Esophagus squamous epithelium (tissue), 5 donors: ENCODE measurements around the gene TMEM182. TPM values are rescaled to one million over a fixed set of nuclear protein-coding genes. Genes with fewer than 3 reads are reported as not detected.

Source experiments
- DNase-seq: peaks from one replicate; lab custom pipeline; 2025; lab: John Stamatoyannopoulos, UW
- H3K27ac ChIP-seq, 4 donors: fragments of 200-600 bp; sonication (generic); one replicate each; pipeline ENCODE4 v1.5.1; 2016 to 2019; ENCODE audit warnings: mild to moderate bottlenecking in 1 of 4
- H3K27me3 ChIP-seq, 4 donors: fragments of 200-600 bp; sonication (generic); 1 replicate in 3 of 4; 2 replicates in 1 of 4; pipeline versions ENCODE4 v1.5.1 to v1.6.0; 2017 to 2021; ENCODE audit warnings: antibody characterized with exemption in 1 of 4
- H3K36me3 ChIP-seq, 3 donors: fragments of 200-600 bp; sonication (generic); one replicate each; pipeline ENCODE4 v1.5.1; 2016 to 2019
- H3K4me1 ChIP-seq, 3 donors: fragments of 200-600 bp; sonication (generic); one replicate each; pipeline ENCODE4 v1.5.1; 2017 to 2019
- H3K4me3 ChIP-seq, 4 donors: fragments of 200-600 bp; sonication (generic); 1 replicate in 3 of 4; 2 replicates in 1 of 4; pipeline ENCODE4 v1.5.1; 2016 to 2019; ENCODE audit warnings: mild to moderate bottlenecking in 2 of 4, moderate library complexity in 1 of 4
- H3K9me3 ChIP-seq, 3 donors: fragments of 200-600 bp; sonication (generic); one replicate each; pipeline ENCODE4 v1.5.1; 2016 to 2019
- POLR2A ChIP-seq, 4 donors: fragments of 450-650 bp; IDR thresholded peaks; one replicate each; pipeline ENCODE4 v1.6.1; 2017; ENCODE audit warnings: antibody characterized with exemption in 4 of 4, mild to moderate bottlenecking in 4 of 4, moderate library complexity in 3 of 4
- WGBS, 2 donors: methylation state at CpG; one replicate each; pipeline ENCODE4 v1.1.5; 2018; 5-methylcytosine and 5-hydroxymethylcytosine counted together
- intact Hi-C: fragments of 100-400 bp; cut with DNase I; formaldehyde crosslinking; loops from one replicate; pipeline ENCODE4 v1.15.0; 2022
- total RNA-seq, 4 donors: library from RNA; depleted of rRNA; stranded (reverse); fragments of >200 nt; gene quantifications; one replicate each; pipeline ENCODE4 v1.1.0, GENCODE V29; 2016
- TF ChIP-seq, protein P1 (sequence below), 6 experiments: fragments of 450-650 bp in 4 of 6; fragments of 200-600 bp in 2 of 6; sonication (generic) in 2 of 6; IDR thresholded peaks; one replicate each; pipeline ENCODE4 v1.5.1; 2016 to 2019; ENCODE audit warnings: antibody characterized with exemption in 6 of 6, mild to moderate bottlenecking in 4 of 6, moderate library complexity in 4 of 6
- donor health status: DM: yes; HTN: yes; CAD: no.

The TMEM182 gene
- total RNA-seq, 4 donors from 2014 or later = 0.45 to 3.0 (median 1.6) TPM

DNA sequence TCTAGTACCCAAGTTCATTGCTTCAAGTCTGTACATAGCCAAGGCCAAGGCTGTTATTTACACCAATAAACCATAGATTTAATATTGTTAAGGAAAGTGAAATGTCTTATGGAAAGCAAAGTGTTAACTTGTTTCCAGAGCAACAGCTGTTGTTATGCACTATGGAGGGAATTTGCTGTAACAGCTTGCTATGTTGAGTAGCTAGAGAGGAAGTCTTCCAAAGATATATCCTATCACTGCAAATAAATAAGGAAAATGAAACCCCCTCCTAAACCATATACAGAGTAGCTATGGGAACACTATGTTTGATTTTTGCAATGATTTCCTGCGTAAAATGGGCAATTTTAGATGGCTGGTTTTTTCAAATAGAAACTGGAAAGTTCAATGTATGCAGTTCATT is 21.1 kb downstream of the TMEM182 start:
- peaks cover 0 to 1% (median 0%) of the 10 kb centered on the region in 3 donors for H3K4me1 ChIP-seq
- no peaks in the 10 kb centered on the region for H3K36me3 ChIP-seq
- H3K9me3 ChIP-seq = no peaks in the 10 kb centered on the region
- H3K4me3 ChIP-seq = no peak overlapping the region
- H3K27me3 ChIP-seq = no peaks in the 10 kb centered on the region
- 67 to 81% methylated on average over 1 of the region's 1 CpG for WGBS, 2 donors
- TF ChIP-seq, protein P1, sequence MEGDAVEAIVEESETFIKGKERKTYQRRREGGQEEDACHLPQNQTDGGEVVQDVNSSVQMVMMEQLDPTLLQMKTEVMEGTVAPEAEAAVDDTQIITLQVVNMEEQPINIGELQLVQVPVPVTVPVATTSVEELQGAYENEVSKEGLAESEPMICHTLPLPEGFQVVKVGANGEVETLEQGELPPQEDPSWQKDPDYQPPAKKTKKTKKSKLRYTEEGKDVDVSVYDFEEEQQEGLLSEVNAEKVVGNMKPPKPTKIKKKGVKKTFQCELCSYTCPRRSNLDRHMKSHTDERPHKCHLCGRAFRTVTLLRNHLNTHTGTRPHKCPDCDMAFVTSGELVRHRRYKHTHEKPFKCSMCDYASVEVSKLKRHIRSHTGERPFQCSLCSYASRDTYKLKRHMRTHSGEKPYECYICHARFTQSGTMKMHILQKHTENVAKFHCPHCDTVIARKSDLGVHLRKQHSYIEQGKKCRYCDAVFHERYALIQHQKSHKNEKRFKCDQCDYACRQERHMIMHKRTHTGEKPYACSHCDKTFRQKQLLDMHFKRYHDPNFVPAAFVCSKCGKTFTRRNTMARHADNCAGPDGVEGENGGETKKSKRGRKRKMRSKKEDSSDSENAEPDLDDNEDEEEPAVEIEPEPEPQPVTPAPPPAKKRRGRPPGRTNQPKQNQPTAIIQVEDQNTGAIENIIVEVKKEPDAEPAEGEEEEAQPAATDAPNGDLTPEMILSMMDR (IDR thresholded peaks at IDR 0.05) = no peak
- no peak for TF ChIP-seq POLR2A (IDR thresholded peaks at IDR 0.05)
- DNase-seq = no peak
- intact Hi-C loops = no loop called here
- no peak overlapping the region for H3K27ac ChIP-seq

DNA sequence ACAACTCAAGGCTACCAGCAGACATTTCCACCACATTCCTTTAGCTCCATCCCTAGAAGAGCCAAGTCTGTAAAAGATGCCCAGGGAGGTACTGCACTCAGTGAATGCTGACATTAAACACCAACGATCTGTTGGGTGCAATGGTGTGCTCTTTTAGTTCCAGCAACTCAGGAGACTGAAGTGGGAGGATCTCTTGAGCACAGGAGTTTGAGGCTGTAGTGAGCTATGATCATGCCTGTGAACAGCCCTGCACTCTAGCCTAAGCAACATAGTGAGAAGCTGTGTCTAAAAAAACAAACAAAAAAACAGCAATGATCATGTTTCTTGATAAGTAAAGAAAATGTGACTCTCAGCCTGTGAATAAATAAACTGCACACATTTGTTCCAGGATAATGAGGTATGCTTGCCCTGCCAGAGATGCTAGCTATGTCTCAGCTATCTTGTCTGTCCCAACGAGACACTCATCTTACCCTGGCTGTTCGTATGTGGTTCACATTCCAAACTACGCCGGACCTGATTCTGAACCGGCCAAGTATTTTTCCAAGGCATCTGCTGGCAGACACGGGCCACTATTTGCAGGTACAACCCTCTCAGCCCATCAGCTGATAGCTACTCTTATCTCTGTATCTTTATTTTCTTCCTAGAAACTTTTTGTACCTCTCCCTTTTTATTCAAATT is 21.8 kb downstream of the TMEM182 start:
- no peak for TF ChIP-seq POLR2A (IDR thresholded peaks at IDR 0.05)
- TF ChIP-seq, protein P1 (IDR thresholded peaks at IDR 0.05) = no peak
- H3K27ac ChIP-seq = no peak overlapping the region
- intact Hi-C loops = no loop called here
- H3K9me3 ChIP-seq = no peaks in the 10 kb centered on the region
- H3K27me3 ChIP-seq = no peaks in the 10 kb centered on the region
- no peaks in the 10 kb centered on the region for H3K36me3 ChIP-seq
- H3K4me1 ChIP-seq = peaks cover 0 to 8% (median 0%) of the 10 kb centered on the region in 3 donors
- WGBS, 2 donors = 71 to 78% methylated on average over 7 of the region's 7 CpGs
- no peak overlapping the region for H3K4me3 ChIP-seq
- DNase-seq = no peak

DNA sequence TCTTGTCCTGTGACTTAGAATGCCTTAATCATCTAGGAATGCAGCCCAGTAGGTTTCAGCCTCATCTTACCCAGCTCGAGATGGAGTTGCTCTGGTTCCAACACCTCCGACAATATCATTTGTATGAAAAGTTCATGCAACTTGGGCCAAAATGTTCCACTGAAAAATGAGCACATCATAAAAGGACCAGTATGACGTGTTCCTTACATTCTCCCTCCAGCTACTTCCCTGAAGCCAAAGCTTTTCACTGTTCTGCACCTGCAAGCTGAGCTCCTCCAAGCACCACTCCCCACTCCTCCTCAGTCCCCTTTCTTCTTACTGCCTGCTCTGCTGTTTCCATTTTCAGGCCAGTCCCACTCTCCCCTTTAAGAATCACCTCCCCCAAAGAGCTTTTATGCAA is 23.1 kb downstream of the TMEM182 start:
- Histone ChIP-seq H3K36me3 (no peaks in the 10 kb centered on the region), H3K27me3 (no peaks in the 10 kb centered on the region), H3K4me3 (no peak overlapping the region), H3K4me1 (peaks cover 0 to 21% (median 0%) of the 10 kb centered on the region in 3 donors), H3K27ac (no peak overlapping the region), H3K9me3 (no peaks in the 10 kb centered on the region)
- no peak for DNase-seq
- TF ChIP-seq, protein P1 (IDR thresholded peaks at IDR 0.05) = no peak
- TF ChIP-seq POLR2A (IDR thresholded peaks at IDR 0.05) = no peak
- 69 to 73% methylated on average over 3 of the region's 3 CpGs for WGBS, 2 donors
- intact Hi-C loops = no loop called here

DNA sequence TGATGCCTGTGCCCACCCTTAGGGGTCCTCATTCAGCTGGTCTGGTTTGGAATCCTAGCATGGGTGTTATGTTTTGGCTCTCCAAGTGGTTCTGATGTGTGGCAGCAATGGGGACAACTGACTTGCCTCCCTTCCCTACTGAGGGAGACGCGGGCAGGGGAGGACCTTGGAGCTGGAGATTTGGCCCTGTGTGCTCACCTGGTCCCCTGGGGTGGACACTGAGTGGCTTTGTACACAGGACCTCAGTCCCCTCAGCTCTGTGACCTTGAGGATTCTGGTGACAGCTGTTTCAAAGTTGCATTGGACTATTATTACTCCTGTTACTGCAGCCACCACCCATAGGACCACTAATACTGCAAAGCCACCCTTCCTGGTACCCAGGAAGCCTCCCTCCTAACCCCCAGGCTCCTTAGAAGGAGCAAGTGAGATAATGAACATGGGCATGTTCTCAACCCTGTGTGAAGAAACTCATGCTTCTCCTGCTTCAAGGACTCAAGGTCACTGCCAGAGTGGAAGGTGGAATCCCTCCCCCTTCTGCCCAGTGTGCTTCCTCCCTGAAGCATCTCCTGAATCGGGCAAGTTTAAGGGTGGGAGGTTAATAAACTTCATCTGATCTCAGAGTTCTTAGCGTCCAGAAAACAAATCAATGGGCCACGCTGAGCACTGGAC is 26.5 kb downstream of the TMEM182 start:
- Histone ChIP-seq H3K27me3 (no peaks in the 10 kb centered on the region), H3K36me3 (no peaks in the 10 kb centered on the region), H3K27ac (no peak overlapping the region), H3K4me1 (peaks cover 0 to 21% (median 0%) of the 10 kb centered on the region in 3 donors), H3K4me3 (no peak overlapping the region), H3K9me3 (no peaks in the 10 kb centered on the region)
- intact Hi-C loops = no loop called here
- DNase-seq = no peak
- TF ChIP-seq, protein P1 (IDR thresholded peaks at IDR 0.05) = no peak
- no peak for TF ChIP-seq POLR2A (IDR thresholded peaks at IDR 0.05)
- WGBS, 2 donors = 62 to 90% methylated on average over 2 to 5 of the region's 5 CpGs

DNA sequence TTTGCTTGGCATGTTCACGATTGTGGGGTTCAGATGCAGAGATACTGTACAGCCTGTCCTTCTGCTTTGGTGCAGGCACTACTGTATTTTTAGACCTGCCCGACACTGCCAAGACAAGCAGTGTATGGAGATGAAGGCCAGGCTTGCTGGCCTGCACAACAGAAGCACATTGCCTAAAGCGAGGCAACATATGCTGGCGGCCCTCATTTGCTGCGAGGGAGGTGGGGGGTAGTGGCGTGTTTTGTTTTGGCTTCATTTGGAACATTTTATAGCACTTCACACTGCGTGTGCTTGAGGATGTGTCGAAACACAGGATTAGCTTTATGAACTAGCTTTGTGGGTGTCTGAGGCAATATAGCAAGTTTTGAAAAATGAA is 27.0 kb downstream of the TMEM182 start:
- DNase-seq = no peak
- Histone ChIP-seq H3K4me3 (no peak overlapping the region), H3K9me3 (no peaks in the 10 kb centered on the region), H3K27ac (peak overlapping the region in 1 of 4 donors; percentile 14), H3K36me3 (no peaks in the 10 kb centered on the region), H3K27me3 (no peaks in the 10 kb centered on the region), H3K4me1 (peaks cover 0 to 21% (median 0%) of the 10 kb centered on the region in 3 donors)
- 58 to 83% methylated on average over 6 to 7 of the region's 8 CpGs for WGBS, 2 donors
- intact Hi-C loops = no loop called here
- TF ChIP-seq POLR2A (IDR thresholded peaks at IDR 0.05) = no peak
- TF ChIP-seq, protein P1 (IDR thresholded peaks at IDR 0.05) = no peak
